Bone marrow (tissue), 2 donors: ENCODE measurements around the gene CLSTN1.
"Not testable (repeated sequence)": the region's sequence is repeated elsewhere in the genome, so short reads cannot be mapped to it uniquely, and the experiment has no call there.

Experiments
- DNase-seq, 2 donors: peaks; one replicate each; lab custom pipeline; 2025; lab: John Stamatoyannopoulos, UW

CLSTN1 gene

DNA sequence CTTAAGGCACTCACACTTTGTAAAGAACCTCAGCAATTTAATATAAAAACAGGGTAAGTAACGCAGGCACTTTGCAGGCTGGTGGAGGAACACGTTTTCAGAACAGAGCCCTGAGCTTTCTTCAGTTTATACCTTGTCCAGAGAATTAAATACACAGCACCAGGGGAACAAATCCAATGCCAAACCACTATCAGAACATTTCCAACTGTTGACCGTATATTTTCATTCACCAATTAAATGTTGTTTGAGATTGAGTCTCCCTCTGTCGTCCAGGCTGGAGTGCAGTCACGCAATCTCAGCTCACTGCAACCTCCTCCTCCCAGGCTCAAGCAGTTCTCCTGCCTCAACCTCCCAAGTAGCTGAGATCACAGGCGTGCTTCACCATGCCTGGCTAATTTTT is 29.7 kb downstream of the CLSTN1 start:
- DNase-seq: no peak

DNA sequence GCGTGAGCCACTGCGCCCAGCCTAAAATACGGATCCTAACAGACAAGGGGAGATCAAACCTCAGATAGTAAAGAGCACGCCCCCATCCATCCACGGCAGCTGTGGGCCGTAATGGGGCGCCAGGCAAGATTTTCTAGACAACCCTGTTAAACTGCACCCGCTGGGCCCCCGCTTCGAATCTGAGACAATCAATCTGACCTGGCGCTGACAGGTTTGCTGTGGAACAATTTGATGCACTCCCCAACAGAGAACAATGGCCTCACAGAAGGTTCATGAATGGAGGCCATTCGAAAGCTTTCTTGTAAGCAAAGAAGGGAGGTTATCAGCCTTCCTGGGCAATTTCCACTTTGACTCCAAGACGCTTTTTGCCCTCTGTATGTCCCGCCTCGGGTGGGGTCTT is 30.5 kb downstream of the CLSTN1 start:
- DNase-seq: no peak

DNA sequence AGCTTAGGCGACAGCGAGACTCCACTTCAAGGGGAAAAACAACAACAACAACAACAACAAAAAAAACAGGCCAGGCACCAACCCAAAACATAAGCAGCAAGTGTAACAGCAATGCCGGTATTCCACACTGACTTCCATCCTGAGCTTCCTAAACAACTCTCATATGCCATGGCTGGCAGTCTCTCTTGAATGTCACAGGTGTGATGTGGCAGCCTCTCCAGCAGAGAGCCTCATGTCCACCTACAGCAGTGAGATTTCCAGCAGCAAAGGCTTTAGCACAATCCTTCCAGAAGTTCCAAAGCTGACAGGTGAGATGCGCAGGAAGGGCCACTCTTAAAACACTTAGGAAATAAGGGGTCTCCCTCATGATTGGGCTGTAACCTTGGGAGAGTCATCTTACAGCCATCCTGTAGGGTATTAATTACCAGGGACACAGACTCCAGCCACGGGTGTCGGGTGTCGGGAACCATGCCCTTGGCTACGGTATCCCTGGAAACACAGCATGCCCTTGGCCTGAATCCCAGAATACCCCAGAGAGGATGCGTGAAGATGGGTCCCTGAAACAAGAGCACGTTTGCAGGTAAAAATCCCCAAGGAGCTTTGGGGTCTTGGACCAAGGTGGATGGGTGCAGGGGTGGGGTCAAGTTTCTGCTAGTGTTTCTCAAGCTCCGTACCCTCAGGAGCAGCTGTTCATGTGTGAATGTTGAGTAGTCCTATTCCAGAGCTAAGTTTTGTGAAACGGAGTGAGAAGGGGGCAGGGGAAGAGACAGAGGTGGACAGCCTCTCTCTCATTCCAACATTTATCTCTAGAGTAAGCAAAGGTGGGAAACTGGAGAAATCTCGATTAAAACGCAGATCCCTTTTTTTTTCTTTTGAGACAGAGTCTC is 31.4 kb downstream of the CLSTN1 start:
- no peak for DNase-seq

DNA sequence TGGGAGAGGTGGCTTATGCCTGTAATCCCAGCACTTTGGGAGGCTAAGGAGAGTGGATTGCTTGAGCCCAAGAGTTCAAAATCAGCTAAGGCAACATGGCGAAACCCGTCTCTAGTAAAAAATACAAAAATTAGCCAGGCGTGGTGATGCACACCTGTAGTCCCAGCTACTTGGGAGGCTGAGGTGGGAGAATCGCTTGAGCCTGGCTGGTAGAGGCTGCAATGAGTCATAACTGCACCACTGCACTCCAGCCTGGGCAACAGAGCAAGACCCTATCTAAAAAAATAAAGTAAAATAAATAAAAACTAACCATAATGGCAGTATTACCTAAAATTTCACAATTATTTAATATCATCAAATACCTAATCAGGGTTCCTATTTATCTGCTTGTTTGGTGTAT is 34.1 kb downstream of the CLSTN1 start:
- DNase-seq: not testable (repeated sequence)

DNA sequence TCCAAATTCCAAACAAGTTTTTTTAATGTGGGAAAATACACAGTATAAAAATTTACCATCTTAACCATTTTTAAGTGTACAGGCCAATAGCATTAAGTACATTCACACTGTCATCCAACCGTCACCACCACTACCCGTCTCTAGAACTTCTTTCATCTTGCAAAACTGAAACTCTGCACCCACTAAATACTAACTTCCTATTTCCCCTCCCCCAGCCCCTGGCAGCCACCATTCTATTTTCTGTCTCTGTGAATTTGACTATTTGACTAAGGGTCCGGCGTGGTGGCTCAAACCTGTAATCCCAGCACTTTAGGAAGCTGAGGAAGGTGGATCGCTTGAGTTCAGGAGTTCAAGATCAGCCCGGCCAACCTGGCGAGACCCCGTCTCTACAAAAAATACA is 36.1 kb downstream of the CLSTN1 start:
- DNase-seq: peak in 1 of 2 donors; percentile 89

DNA sequence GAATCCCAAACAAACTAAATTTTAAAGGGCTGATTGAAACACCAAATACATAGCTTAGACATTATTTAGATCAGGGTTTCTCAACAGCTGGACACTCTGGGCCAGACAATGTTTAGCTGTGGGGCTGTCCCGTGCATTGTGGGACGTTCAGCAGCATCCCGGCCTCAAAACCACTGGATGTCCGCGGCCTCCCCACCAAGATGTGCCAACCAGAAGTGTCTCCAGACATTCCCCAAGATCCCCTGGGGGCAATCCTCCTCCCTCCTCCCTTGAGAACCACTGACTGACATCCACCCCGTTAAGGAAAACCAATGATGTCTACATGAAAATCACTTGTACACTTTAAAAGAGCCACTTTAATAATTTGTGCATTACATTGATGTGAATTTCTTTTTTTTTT is 38.4 kb downstream of the CLSTN1 start:
- DNase-seq: no peak

DNA sequence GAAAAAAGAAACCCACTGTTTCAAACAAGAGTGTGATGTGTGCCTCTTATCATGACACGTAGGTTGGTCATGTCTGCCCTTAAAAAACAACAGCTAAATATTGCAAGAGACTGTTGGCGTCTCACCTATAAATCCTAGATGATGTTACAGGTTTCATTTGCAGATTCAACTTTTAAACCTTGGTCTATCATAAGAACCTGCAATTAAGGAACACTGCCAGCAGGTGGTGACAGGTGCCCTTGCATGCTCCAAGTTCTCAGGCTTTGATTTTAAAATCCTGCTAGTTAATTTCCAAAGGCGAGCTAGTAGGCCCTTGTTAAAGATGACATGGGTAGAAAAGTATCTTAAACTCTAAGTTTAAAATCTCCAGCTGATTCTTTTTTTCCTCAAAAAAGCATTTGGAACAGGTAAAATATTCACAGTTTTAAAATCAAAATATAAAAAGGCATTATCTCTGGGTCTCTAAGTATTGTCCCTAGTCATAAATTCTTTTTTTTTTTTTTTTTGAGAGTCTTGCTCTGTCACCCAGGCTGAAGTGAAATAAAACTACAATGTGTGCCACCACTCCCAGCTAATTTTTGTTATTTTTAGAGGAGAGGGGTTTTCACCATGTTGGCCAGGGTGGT is 39.1 kb downstream of the CLSTN1 start:
- peak in 1 of 2 donors; percentile 36 for DNase-seq

DNA sequence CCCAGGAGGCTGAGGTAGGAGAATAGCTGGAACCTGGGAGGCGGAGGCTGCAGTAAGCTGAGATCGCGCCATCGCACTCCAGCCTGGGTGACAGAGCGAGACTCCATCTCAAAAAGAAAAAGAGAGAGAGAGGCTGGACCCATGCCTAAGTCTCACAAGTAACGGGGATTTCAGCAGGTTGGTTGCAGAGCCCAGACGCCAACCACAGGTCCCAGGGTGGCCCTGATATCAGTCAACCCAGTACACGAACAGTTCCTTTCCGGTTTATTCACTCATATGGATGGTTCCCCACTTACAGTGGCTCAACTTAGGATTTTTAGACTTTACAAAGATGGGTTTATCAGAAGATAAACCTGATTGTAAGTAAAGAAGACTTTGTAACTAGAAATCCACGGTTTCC is 40.9 kb downstream of the CLSTN1 start:
- DNase-seq: no peak

DNA sequence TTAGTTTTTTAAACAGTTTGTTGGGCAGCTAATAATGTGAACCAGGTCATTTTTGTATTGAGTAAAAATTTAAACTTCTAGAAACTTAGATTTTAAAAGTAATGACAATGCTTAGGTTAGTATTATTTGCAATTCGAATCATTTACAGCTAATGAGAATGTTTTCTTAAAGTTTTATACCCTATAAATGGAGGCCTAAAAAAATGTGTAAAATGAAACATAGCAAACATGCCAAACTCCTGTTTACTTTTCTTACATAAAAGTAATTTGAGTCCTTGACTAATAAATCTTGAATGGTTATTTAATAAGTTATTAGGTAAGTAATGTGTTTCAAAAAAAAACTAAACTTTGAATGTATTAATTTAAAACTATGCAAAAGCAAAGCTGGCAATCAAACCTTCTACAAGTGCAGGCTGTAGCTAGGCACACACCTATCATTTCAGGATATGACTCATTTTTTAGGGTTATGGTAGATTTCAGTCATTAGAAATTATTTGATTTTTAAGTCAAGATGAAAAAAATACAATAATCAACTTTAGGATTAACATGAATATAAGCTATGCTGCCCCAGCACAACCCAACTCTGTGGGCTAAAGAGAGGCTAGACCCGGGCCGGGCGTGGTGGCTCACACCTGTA is 41.5 kb downstream of the CLSTN1 start:
- DNase-seq: no peak

DNA sequence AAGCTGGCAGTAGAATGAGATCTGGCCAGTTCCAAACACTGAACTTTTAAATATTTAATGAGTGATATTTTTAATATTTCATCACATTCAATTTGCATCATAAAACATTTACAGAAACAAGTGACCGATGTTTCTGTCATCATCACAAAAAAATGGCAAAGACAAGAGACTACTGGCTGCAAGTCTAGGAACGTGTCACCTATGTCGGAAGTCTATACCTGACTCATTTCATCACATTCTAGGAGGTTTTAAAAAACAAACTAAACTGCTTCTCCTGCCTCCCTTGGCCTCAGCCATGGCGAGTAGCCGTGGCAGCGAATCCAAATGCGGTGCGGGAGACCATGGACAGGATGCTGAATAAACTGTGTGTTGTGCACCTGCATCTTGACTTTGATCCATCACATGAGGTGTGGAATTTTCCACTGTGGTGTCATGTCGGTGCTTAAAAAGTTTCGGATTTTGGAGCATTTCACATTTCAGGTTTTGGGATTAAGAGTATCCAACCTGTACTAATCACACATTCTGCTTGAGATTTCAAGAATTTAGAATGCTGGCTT is 43.1 kb downstream of the CLSTN1 start:
- DNase-seq: no peak

DNA sequence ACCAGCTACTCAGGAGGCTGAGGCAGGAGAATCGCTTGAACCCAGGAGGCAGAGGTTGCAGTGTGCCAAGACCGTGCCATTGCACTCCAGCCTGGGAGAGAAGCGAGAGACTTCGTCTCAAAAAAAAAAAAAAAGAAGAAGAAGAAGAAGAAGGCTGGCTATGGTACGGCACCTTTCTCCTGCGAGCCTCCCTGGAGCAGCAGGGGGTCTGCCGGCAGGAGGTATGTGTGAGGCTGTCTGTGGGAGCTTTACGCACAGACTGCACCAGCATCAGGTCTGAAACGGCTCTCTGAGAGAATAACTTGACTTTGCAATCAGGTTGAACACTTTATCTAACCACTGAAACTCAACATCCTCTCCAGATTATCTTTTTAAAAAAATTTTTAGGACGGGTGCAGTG is 44.9 kb downstream of the CLSTN1 start:
- no peak for DNase-seq

DNA sequence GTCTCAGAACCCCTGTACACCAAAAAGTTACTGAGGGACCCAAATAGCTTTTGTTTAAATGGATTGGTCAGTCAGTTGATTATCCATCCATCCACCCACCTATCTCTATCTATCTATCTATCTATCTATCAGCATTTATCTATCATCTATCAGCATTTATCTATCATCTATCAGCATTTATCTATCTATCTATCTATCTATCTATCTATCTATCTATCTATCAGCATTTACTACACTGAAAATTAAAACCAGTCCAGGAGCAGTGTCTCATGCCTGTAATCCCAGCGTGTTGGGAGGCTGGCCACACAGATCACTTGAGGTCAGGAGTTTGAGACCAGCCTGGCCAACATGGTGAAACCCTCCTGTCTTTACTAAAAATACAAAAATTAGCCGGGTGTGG is 47.1 kb downstream of the CLSTN1 start:
- no peak for DNase-seq

DNA sequence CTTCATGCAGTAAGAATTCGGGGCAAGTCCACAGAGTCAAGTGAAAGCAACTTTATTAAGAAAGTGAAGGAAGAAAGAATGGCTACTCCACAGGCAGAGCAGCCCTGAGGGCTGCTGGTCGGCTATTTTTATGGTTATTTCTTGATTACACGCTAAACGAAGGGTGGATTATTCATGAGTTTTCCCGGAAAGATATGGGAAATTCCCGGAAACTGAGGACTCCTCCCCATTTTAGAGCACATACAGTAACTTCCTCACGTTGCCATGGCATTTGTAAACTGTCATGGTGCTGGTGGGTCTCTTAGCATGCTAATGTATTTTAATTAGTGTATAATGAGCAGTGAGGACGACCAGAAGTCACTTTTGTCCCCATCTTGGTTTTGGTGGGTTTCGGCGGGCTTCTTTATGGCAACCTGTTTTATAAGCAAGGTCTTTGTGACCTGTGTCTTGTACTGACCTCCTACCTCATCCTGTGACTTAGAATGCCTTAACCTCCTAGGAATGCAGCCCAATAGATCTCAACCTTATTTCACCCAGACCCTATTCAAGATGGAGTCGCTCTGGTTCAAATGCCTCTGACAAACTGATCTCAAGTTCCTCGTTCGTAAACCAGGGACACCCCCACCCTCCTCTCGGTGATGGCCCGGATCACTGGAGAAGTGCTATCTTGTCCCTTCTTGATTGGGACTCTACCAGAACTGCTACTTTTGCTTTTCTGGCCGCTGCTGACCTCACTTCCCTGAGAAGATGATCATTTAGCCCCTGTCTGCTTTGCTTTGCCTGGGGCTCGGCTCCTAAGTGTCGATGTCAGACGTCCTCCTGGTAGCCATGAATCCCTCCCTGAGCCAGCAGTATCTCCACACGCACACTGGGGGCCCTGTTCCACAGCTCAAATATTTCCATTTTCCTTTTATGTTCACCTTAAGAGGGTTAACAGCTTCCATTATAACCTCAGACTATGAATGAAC is 48.8 kb downstream of the CLSTN1 start:
- no peak for DNase-seq

DNA sequence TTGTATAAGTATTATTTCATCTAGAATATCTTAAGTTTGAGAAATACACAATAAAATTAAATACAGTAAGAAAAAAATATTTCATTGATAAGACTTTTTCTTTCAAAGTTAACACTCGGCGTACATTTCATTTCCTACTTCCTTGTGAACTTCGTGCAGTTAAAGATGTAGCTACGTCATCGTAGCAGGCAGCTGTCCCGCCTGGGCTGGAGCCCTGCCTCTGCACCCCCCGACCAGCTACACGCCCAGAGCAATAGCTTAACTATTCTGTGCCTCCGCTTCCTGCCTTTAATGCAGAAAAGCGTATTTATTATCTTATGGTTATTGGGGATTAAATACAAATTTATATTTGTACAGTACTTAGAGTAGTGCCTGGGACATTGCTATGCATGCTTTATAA is 53.5 kb downstream of the CLSTN1 start:
- no peak for DNase-seq

DNA sequence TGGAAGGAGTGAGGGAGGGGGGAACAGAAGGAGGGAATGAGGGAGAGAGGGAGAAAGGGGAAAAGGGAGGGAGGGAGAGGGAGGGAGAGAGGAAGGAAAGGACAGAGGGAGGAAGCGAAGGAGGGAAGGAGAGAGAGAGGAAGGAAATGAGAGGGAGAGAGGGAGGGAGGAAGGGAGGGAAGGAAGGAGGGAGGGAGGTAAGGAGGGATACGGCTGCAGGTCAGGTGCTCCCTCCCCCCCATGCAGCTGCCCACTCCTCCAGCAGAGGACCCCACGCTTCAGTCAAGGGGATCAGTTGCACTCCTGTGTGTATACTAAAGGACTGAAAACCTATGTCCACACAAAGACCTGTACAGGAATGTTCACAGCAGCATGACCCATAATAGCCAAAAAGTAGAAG is 54.8 kb downstream of the CLSTN1 start:
- no peak for DNase-seq

DNA sequence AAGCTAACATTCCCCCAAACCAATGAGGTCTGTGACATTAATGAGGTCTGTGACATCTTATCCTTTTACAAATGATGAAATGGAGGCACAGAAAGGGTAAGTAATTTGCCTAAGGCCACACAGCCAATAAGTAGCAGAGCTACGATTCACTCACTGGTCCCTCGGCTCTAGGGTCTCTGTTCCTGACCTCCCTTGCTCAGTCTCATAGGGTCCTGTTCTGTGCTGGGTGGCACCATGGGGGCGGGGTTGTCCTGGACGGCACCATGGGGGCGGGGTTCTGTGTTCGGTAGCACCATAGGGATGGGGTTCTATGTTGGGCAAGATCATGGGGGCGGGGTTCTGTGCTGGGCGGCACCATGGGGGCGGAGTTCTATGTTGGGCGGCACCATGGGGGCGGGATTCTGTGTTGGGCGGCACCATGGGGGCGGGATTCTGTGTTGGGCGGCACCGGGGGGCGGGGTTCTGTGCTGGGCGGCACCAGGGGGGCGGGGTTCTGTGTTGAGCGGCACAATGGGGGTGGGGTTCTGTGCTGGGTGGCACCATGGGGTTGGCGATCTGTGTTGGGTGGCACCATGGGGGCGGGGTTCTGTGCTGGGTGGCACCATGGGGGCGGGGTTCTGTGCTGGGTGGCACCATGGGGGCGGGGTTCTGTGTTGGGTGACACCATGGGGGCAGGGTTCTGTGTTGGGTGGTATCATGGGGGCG is 55.6 kb downstream of the CLSTN1 start:
- no peak for DNase-seq

DNA sequence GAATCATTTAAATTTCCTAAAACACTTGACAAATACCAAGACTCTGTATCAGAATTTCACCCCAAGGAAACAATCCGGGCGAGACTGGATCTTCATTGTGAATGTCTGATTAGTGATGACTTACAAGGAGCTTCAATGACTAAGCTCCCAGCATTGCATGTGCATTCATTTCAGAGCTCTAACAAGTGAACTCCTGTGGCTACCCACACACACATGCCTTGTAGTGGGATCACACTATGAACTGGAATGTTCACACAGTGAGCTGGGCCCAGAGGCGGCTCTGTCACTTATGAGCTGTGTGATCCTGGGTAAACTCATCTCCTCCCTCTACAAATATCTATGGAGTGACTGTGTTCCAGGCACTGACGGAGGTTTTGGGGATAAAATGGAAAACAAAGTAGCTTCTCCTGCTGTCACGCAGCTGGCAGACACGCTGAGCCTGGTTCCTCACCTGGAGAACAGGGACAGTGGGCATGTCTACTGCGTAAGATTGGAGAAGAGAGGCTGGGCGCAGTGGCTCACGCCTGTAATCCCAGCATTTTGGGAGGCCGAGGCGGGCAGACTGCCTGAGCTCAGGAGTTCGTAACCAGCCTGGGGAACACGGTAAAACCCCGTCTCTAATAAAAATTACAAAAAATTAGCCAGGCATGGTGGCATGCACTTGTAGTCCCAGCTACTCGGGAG is 56.9 kb downstream of the CLSTN1 start:
- DNase-seq: no peak

DNA sequence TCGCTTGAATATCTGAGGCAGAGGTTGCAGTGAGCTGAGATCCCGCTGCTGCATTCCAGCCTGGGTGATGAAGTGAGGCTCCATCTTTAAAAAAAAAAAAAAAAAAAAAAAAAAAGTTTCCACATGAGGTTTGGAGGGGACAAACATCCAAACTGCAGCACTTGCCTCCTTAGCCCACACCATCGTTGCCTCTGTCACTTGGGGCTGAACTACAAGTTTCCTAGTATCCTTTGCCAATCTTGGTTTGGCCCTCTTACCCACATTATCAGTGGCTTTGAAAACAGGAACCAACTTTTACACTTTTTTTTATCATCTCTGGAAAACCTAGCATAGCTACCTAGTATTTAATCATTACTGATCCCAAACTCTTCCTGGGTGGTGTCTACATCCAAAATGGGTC is 59.2 kb downstream of the CLSTN1 start:
- peak in 1 of 2 donors; percentile 8 for DNase-seq

DNA sequence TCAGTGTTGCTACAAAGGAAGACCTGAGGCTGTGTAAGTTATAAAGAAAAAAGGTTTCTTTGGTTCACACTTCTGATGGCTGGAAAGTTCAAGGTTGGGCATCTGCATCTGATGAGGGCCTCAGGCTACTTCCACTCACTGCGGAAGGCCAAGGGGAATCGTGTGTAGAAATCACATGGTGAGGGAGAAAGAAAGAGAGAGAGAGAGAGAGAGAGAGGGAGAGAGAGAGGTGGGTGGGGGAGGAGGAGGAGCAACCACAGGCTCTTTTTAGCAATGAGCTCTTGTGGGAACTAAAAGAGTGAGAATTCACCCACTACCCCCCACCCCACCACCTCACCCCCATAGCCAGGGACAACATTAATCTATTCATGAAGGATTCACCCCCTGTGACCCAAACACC is 59.9 kb downstream of the CLSTN1 start:
- no peak for DNase-seq

DNA sequence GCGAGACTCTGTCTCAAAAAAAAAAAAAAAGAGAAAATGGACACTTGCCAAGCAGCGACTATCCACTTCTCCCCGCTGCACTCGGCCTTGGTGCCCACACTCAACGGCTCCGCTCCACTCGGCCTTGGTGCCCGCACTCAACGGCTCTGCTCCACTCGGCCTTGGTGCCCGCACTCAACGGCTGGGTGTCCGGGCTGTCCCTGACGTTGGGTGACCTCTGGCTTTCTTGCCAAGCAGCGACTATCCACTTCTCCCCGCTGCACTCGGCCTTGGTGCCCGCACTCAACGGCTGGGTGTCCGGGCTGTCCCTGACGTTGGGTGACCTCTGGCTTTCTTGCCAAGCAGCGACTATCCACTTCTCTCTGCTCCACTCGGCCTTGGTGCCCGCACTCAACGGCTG is 61.3 kb downstream of the CLSTN1 start:
- DNase-seq: not testable (repeated sequence)
